Lung (tissue), 12 donors: ENCODE measurements around the gene TBCD. TPM values are rescaled to one million over a fixed set of nuclear protein-coding genes. Genes with fewer than 3 reads are reported as not detected.

Experiments used
- ATAC-seq: fragments of 200-7000 bp; cut with Tn5 transposase; one replicate; pipeline ENCODE4 v1.9.1; 2020; ENCODE audit warnings: moderate number of reproducible peaks; ENCODE audit not compliant: insufficient read depth, low FRiP score
- DNase-seq, 3 donors: peaks; one replicate each; pipeline ENCODE4 v3.0.0-alpha.2; 2013 to 2017
- H3K27ac ChIP-seq, 2 donors: one replicate each; pipeline ENCODE4 v1.5.1; 2013; ENCODE audit warnings: mild to moderate bottlenecking in 2 of 2, moderate library complexity in 2 of 2, control low read depth in 1 of 2, inconsistent platforms in 1 of 2, low read depth in 1 of 2, low read length in 1 of 2
- H3K27me3 ChIP-seq, 3 donors: one replicate each; pipeline ENCODE4 v1.5.1; 2013; ENCODE audit warnings: low read length in 2 of 3; ENCODE audit not compliant: control insufficient read depth in 3 of 3, insufficient read depth in 3 of 3
- H3K36me3 ChIP-seq, 4 donors: one replicate each; pipeline ENCODE4 v1.5.1; 2013; ENCODE audit warnings: low read length in 4 of 4, mild to moderate bottlenecking in 1 of 4, moderate library complexity in 1 of 4; ENCODE audit not compliant: control insufficient read depth in 4 of 4, insufficient read depth in 4 of 4
- H3K4me1 ChIP-seq, 5 donors: one replicate each; pipeline ENCODE4 v1.5.1; 2013; ENCODE audit warnings: low read length in 5 of 5, mild to moderate bottlenecking in 2 of 5, moderate library complexity in 1 of 5; ENCODE audit not compliant: control insufficient read depth in 5 of 5, insufficient read depth in 5 of 5
- H3K4me3 ChIP-seq: one replicate; pipeline ENCODE4 v1.5.1; 2013; ENCODE audit warnings: mild to moderate bottlenecking, control low read depth, moderate library complexity
- H3K9ac ChIP-seq, 2 donors: one replicate each; pipeline ENCODE4 v1.5.1; 2013; ENCODE audit warnings: low read length in 2 of 2, control low read depth in 1 of 2; ENCODE audit not compliant: insufficient read depth in 1 of 2
- H3K9me3 ChIP-seq, 4 donors: one replicate each; pipeline ENCODE4 v1.5.1; 2013; ENCODE audit warnings: low read length in 3 of 4, mild to moderate bottlenecking in 1 of 4, moderate library complexity in 1 of 4; ENCODE audit not compliant: control insufficient read depth in 4 of 4, insufficient read depth in 3 of 4
- WGBS, 2 donors: extraction: QIAGEN DNeasy Blood & Tissue Kit; methylation state at CpG; one replicate each; pipeline ENCODE4 v1.1.7; 2013; 5-methylcytosine and 5-hydroxymethylcytosine counted together
- polyA plus RNA-seq, 2 donors: library from polyadenylated mRNA; stranded (reverse); fragments of 200-250 nt; gene quantifications; one replicate each; pipeline ENCODE4 v1.2.1, GENCODE V29; 2013
- total RNA-seq, 2 donors: library from RNA; depleted of rRNA in 1 of 2; stranded (reverse); fragments of >200 nt in 1 of 2; gene quantifications; one replicate each; pipeline ENCODE4 v1.2.1, GENCODE V29; 2014 to 2021
- TF ChIP-seq, protein P1 (sequence below): IDR thresholded peaks from 2 replicates; pipeline ENCODE4 v1.5.1; 2012; ENCODE audit warnings: mild to moderate bottlenecking; ENCODE audit errors: control extremely low read depth, extremely low read depth
- donor health status: control.
- donor health status: control.
- donor health status: Bipolar disorder and iron deficiency.
- donor health status: healthy.
- donor health status: DM: yes; HTN: yes; CAD: no.

The TBCD gene
- total and polyA plus RNA-seq, 4 donors = 57.6 to 119 (median 90.3) TPM

DNA sequence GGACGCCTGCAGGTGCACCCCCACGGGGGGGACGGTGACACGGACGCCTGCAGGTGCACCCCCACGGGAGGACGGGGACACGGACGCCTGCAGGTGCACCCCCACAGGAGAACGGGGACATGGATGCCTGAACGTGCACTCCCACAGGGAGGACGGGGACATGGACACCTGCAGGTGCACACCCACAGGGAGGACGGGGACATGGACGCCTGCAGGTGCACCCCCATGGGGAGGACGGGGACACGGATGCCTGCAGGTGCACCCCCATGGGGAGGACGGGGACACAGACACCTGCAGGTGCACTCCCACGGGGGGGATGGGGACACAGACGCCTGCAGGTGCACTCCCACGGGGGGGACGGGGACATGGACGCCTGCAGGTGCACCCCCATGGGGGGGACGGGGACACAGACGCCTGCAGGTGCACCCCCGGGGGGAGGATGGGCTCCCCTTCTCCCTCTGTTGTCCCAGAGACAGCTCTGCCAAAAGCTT is 213.0 kb downstream of the TBCD start:
- H3K27me3 ChIP-seq = no peaks in the 10 kb centered on the region
- no peaks in the 10 kb centered on the region for H3K36me3 ChIP-seq
- H3K9ac ChIP-seq = no peak overlapping the region
- peaks cover 0 to 12% (median 4%) of the 10 kb centered on the region in 5 donors for H3K4me1 ChIP-seq
- no peak overlapping the region for H3K4me3 ChIP-seq
- H3K9me3 ChIP-seq = no peaks in the 10 kb centered on the region
- no peak overlapping the region for H3K27ac ChIP-seq
- ATAC-seq (no peak), DNase-seq (no peak)
- TF ChIP-seq, protein P1, sequence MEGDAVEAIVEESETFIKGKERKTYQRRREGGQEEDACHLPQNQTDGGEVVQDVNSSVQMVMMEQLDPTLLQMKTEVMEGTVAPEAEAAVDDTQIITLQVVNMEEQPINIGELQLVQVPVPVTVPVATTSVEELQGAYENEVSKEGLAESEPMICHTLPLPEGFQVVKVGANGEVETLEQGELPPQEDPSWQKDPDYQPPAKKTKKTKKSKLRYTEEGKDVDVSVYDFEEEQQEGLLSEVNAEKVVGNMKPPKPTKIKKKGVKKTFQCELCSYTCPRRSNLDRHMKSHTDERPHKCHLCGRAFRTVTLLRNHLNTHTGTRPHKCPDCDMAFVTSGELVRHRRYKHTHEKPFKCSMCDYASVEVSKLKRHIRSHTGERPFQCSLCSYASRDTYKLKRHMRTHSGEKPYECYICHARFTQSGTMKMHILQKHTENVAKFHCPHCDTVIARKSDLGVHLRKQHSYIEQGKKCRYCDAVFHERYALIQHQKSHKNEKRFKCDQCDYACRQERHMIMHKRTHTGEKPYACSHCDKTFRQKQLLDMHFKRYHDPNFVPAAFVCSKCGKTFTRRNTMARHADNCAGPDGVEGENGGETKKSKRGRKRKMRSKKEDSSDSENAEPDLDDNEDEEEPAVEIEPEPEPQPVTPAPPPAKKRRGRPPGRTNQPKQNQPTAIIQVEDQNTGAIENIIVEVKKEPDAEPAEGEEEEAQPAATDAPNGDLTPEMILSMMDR = no peak
- 89 to 97% methylated on average over 21 to 25 of the region's 25 CpGs for whole genome bisulfite sequencing, 2 donors

DNA sequence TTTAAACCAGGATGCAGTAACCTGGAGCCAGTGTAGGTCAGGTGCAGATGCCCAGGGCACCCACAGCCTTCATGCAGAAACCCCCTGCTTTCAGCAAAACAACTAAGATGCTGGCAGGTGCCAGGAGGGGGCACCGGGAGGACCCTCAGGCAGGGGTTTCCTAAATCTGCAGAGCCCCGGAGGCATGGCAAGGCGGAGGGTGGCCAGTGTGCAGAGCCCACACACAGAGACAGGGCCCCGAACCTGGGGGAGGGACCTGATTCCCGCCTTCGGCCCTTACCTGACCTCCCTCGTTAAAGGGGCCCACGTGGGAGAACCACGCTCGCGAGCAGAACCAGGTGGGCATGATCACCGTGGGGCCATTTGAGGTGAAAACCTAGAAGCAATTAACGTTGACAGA is 213.5 kb downstream of the TBCD start:
- H3K9ac ChIP-seq = no peak overlapping the region
- H3K4me3 ChIP-seq = no peak overlapping the region
- ATAC-seq (no peak), DNase-seq (no peak)
- no peak overlapping the region for H3K27ac ChIP-seq
- no peaks in the 10 kb centered on the region for H3K36me3 ChIP-seq
- peaks cover 0 to 12% (median 4%) of the 10 kb centered on the region in 5 donors for H3K4me1 ChIP-seq
- TF ChIP-seq, protein P1 = no peak
- no peaks in the 10 kb centered on the region for H3K9me3 ChIP-seq
- WGBS, 2 donors = 91 to 96% methylated on average over 13 of the region's 13 CpGs
- H3K27me3 ChIP-seq = no peaks in the 10 kb centered on the region

DNA sequence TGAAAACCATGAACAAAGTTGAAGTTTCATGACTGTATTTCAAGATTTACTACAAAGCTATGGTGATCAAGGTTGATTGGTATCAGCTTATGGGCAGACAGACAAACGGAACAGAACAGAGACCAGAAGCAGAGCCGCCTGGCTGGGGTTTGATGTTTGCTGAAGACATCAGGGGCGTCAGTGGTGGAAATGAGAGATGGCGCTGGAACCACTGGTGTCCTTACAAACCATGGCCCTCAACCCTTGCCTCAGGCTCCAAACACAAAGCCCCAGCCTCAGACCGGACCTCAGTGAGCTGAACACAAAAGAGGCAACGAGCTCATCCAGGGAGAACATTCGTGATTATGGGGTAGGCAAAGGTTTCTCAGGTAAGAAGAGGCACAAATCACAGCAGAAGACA is 214.6 kb downstream of the TBCD start:
- H3K4me3 ChIP-seq = no peak overlapping the region
- H3K9ac ChIP-seq = no peak overlapping the region
- no peak for DNase-seq

More for the DNA sequence above, 214.6 kb downstream of the TBCD start:
- Histone ChIP-seq H3K27ac (no peak overlapping the region), H3K4me1 (peaks cover 0 to 12% (median 4%) of the 10 kb centered on the region in 5 donors), H3K27me3 (no peaks in the 10 kb centered on the region), H3K36me3 (no peaks in the 10 kb centered on the region), H3K9me3 (no peaks in the 10 kb centered on the region)
- WGBS, 2 donors = 92 to 95% methylated on average over 7 of the region's 7 CpGs
- no peak for ATAC-seq
- TF ChIP-seq, protein P1 = no peak
